ENCODE data around the gene NRXN3.
"Not testable (repeated sequence)": the region's sequence is repeated elsewhere in the genome, so short reads cannot be mapped to it uniquely, and the experiment has no call there.

NRXN3 gene

DNA sequence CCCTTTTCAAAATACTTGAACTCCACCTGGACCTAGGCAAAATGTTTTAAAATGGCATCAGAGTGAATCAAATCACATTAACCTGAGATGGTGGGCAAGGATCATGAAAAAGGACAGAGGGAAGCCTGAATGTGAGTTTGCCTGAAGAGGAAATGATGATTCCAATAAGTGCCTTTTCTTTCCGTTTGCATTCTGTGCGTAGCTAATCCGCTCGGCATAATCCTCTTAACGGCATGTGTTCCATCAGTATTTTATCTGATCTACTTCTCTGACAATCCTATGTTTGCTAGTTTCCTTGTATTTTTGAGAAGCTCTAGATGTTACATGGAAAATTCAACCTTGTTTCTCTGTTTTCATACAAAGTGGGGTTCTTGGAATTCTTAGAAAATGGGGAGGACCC, 354.6 kb downstream of the NRXN3 start:
- Histone ChIP-seq H3K9ac (ENCODE audit: low read depth, low read length) (no peak overlapping the region), H3K9me3 (ENCODE audit: control insufficient read depth, insufficient read depth, low read length) (no peaks in the 10 kb centered on the region), H3K4me3 (ENCODE audit: low read depth, low read length) (no peak overlapping the region), H3K36me3 (ENCODE audit: control insufficient read depth, insufficient read depth, low read length) (no peaks in the 10 kb centered on the region), H3K27ac (ENCODE audit: low read depth, low read length) (no peak overlapping the region), H3K27me3 (ENCODE audit: control insufficient read depth, insufficient read depth, low read length) (no peaks in the 10 kb centered on the region), H3K4me1 (ENCODE audit: control insufficient read depth, insufficient read depth, low read length) (no peaks in the 10 kb centered on the region)

DNA sequence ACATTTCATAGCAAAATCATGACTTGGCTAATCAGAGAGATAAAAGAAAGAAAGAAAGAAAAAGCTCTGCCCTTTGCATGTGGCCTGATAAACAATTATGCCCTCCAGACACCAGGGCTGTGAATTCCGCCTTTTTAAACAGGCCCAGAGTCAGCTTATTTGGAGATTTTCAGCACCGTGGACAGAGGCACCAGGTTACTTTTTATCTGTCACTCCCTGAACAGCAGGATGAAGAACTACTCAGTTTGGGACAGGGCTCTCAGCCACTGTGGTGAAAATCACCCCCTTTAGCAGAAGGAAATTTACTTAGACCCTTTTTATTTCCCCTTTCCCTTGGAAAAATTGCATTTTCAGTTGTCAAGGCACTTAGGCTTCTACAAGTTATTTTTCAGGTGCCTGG, 359.9 kb downstream of the NRXN3 start:
- Histone ChIP-seq H3K9ac (ENCODE audit: low read depth, low read length) (no peak overlapping the region), H3K27me3 (ENCODE audit: control insufficient read depth, insufficient read depth, low read length) (no peaks in the 10 kb centered on the region), H3K4me1 (ENCODE audit: control insufficient read depth, insufficient read depth, low read length) (no peaks in the 10 kb centered on the region), H3K4me3 (ENCODE audit: low read depth, low read length) (no peak overlapping the region), H3K9me3 (ENCODE audit: control insufficient read depth, insufficient read depth, low read length) (no peaks in the 10 kb centered on the region), H3K36me3 (ENCODE audit: control insufficient read depth, insufficient read depth, low read length) (no peaks in the 10 kb centered on the region), H3K27ac (ENCODE audit: low read depth, low read length) (no peak overlapping the region)

- H3K27me3 ChIP-seq (ENCODE audit: control insufficient read depth, insufficient read depth, low read length) = no peaks in the 10 kb centered on the region
- H3K4me3 ChIP-seq (ENCODE audit: low read depth, low read length) = no peak overlapping the region
- no peak overlapping the region for H3K9ac ChIP-seq (ENCODE audit: low read depth, low read length)
- no peak overlapping the region for H3K27ac ChIP-seq (ENCODE audit: low read depth, low read length)
- no peaks in the 10 kb centered on the region for H3K36me3 ChIP-seq (ENCODE audit: control insufficient read depth, insufficient read depth, low read length)
- no peaks in the 10 kb centered on the region for H3K4me1 ChIP-seq (ENCODE audit: control insufficient read depth, insufficient read depth, low read length)
- H3K9me3 ChIP-seq (ENCODE audit: control insufficient read depth, insufficient read depth, low read length) = no peaks in the 10 kb centered on the region
Measured at GRCh38 chr14:78534141-78534540, 364.0 kb downstream of the NRXN3 start.

- Histone ChIP-seq H3K27ac (ENCODE audit: low read depth, low read length) (no peak overlapping the region), H3K4me3 (ENCODE audit: low read depth, low read length) (no peak overlapping the region), H3K9ac (ENCODE audit: low read depth, low read length) (no peak overlapping the region), H3K4me1 (ENCODE audit: control insufficient read depth, insufficient read depth, low read length) (no peaks in the 10 kb centered on the region), H3K27me3 (ENCODE audit: control insufficient read depth, insufficient read depth, low read length) (no peaks in the 10 kb centered on the region), H3K9me3 (ENCODE audit: control insufficient read depth, insufficient read depth, low read length) (no peaks in the 10 kb centered on the region), H3K36me3 (ENCODE audit: control insufficient read depth, insufficient read depth, low read length) (no peaks in the 10 kb centered on the region)
Measured at GRCh38 chr14:78535041-78535440, 364.9 kb downstream of the NRXN3 start.

- not testable (repeated sequence) for H3K27me3 ChIP-seq (ENCODE audit: control insufficient read depth, insufficient read depth, low read length); H3K4me3 ChIP-seq (ENCODE audit: low read depth, low read length); H3K36me3 ChIP-seq (ENCODE audit: control insufficient read depth, insufficient read depth, low read length); H3K9ac ChIP-seq (ENCODE audit: low read depth, low read length); H3K4me1 ChIP-seq (ENCODE audit: control insufficient read depth, insufficient read depth, low read length); H3K27ac ChIP-seq (ENCODE audit: low read depth, low read length); H3K9me3 ChIP-seq (ENCODE audit: control insufficient read depth, insufficient read depth, low read length)
Measured at GRCh38 chr14:78541788-78542187, 371.6 kb downstream of the NRXN3 start.

DNA sequence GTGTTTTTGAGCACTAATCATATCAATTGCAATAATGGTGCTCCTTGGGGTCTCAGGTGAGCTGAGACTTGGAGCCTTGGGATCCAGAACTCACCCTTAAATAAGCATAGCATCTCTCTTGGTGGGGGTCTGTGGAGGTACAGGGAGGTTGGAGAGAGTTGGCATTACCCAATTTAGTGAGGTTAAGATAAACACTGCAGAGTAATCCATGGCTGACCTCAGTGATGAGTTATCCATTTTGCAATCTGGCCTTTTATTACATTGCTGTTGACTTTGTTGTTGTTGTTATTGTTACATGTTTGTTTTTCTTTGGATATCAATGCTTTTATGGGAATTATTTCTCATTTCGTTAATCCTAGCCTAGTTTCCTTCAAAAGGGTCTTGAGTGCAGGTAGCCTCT, 373.3 kb downstream of the NRXN3 start:
- H3K4me1 ChIP-seq (ENCODE audit: control insufficient read depth, insufficient read depth, low read length) = peaks cover 3% of the 10 kb centered on the region; the same call in 1 of the 2 replicates
- no peak overlapping the region for H3K9ac ChIP-seq (ENCODE audit: low read depth, low read length)
- H3K9me3 ChIP-seq (ENCODE audit: control insufficient read depth, insufficient read depth, low read length) = no peaks in the 10 kb centered on the region
- H3K36me3 ChIP-seq (ENCODE audit: control insufficient read depth, insufficient read depth, low read length) = no peaks in the 10 kb centered on the region
- H3K27me3 ChIP-seq (ENCODE audit: control insufficient read depth, insufficient read depth, low read length) = no peaks in the 10 kb centered on the region
- H3K27ac ChIP-seq (ENCODE audit: low read depth, low read length) = no peak overlapping the region
- no peak overlapping the region for H3K4me3 ChIP-seq (ENCODE audit: low read depth, low read length)

- Histone ChIP-seq H3K9me3 (ENCODE audit: control insufficient read depth, insufficient read depth, low read length) (no peaks in the 10 kb centered on the region), H3K27me3 (ENCODE audit: control insufficient read depth, insufficient read depth, low read length) (no peaks in the 10 kb centered on the region), H3K4me1 (ENCODE audit: control insufficient read depth, insufficient read depth, low read length) (peaks cover 5% of the 10 kb centered on the region), H3K4me3 (ENCODE audit: low read depth, low read length) (no peak overlapping the region), H3K9ac (ENCODE audit: low read depth, low read length) (no peak overlapping the region), H3K36me3 (ENCODE audit: control insufficient read depth, insufficient read depth, low read length) (no peaks in the 10 kb centered on the region), H3K27ac (ENCODE audit: low read depth, low read length) (no peak overlapping the region)
Measured at GRCh38 chr14:78561074-78561473, 390.9 kb downstream of the NRXN3 start.

DNA sequence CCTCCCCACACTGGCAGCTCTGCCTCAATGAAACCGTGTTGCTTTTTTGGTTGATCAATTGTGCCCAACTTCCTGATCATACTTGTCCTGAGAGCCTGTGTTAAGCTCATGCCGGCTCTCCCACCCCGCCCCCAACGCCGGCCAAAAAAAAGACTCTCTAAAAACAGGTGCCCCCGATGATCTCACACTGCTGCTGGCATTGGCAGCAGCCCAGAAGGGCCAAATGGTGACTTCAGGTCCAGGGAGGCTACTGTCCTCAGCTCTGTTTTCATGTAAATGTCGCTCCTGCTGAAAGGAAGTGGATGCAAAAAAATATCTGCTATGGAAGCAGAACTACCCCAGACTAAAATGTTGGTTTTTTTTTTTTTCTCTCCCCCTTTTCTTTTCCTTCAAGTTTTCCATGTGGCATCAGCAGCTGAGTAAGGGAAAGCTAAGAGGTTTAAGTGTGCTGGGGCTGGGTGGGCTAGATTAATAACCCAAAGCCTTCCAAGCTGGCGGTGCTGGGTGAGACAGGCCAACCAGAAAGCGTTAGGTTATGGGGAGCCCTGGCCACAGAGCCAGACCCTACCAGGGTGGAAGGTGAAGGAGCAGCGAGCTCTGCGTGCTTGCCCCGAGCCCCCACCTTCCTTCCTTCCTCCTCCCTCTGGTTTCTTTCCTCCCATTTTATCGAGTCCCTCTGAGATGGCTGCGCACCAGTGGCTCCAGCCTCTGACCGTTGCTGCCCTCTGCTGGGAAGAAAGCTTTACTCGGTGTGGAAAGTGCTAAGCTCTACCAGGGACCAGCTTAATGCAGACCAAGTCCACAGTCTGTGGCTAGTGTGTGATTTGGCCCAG, 396.1 kb downstream of the NRXN3 start:
- no peaks in the 10 kb centered on the region for H3K27me3 ChIP-seq (ENCODE audit: control insufficient read depth, insufficient read depth, low read length)
- H3K9ac ChIP-seq (ENCODE audit: low read depth, low read length) = no peak overlapping the region
- H3K9me3 ChIP-seq (ENCODE audit: control insufficient read depth, insufficient read depth, low read length) = no peaks in the 10 kb centered on the region
- peaks cover 9% of the 10 kb centered on the region for H3K4me1 ChIP-seq (ENCODE audit: control insufficient read depth, insufficient read depth, low read length)
- H3K36me3 ChIP-seq (ENCODE audit: control insufficient read depth, insufficient read depth, low read length) = no peaks in the 10 kb centered on the region
- no peak overlapping the region for H3K27ac ChIP-seq (ENCODE audit: low read depth, low read length)
- 0 out of 2 replicates have a peak overlapping the region, but pooled peaks have one; percentile 12 for H3K4me3 ChIP-seq (ENCODE audit: low read depth, low read length)

- Histone ChIP-seq H3K27ac (ENCODE audit: low read depth, low read length) (no peak overlapping the region), H3K4me1 (ENCODE audit: control insufficient read depth, insufficient read depth, low read length) (peaks cover 9% of the 10 kb centered on the region), H3K9ac (ENCODE audit: low read depth, low read length) (no peak overlapping the region), H3K36me3 (ENCODE audit: control insufficient read depth, insufficient read depth, low read length) (no peaks in the 10 kb centered on the region), H3K9me3 (ENCODE audit: control insufficient read depth, insufficient read depth, low read length) (no peaks in the 10 kb centered on the region), H3K27me3 (ENCODE audit: control insufficient read depth, insufficient read depth, low read length) (no peaks in the 10 kb centered on the region), H3K4me3 (ENCODE audit: low read depth, low read length) (no peak overlapping the region)
Measured at GRCh38 chr14:78566859-78567172, 396.6 kb downstream of the NRXN3 start.

GRCh38 chr14:78567343-78567742, 397.2 kb downstream of the NRXN3 start:
- no peak overlapping the region for H3K9ac ChIP-seq (ENCODE audit: low read depth, low read length)
- no peaks in the 10 kb centered on the region for H3K9me3 ChIP-seq (ENCODE audit: control insufficient read depth, insufficient read depth, low read length)
- H3K4me3 ChIP-seq (ENCODE audit: low read depth, low read length) = no peak overlapping the region
- no peaks in the 10 kb centered on the region for H3K36me3 ChIP-seq (ENCODE audit: control insufficient read depth, insufficient read depth, low read length)
- H3K4me1 ChIP-seq (ENCODE audit: control insufficient read depth, insufficient read depth, low read length) = peaks cover 9% of the 10 kb centered on the region
- no peaks in the 10 kb centered on the region for H3K27me3 ChIP-seq (ENCODE audit: control insufficient read depth, insufficient read depth, low read length)
- H3K27ac ChIP-seq (ENCODE audit: low read depth, low read length) = no peak overlapping the region

DNA sequence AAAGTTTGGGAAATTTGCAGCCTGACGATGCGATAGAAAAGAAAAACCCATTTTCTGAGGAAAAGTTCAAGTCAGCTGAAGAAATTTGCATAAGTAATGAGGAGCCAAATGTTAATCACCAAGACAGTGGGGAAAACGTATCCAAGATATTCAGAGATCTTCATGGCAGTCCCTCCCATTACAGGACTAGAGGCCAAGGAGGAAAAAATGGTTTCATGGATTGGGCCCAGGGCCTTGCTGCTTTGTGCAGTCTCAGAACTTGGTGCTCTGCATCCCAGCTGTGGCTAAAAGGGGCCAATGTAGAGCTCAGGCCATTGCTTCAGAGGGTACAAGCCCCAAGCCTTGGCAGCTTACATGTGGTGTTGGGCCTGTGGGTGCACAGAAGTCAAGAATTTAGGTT, 403.6 kb downstream of the NRXN3 start:
- H3K4me1 ChIP-seq (ENCODE audit: control insufficient read depth, insufficient read depth, low read length); H3K4me3 ChIP-seq (ENCODE audit: low read depth, low read length); H3K9ac ChIP-seq (ENCODE audit: low read depth, low read length); H3K27ac ChIP-seq (ENCODE audit: low read depth, low read length); H3K36me3 ChIP-seq (ENCODE audit: control insufficient read depth, insufficient read depth, low read length); H3K27me3 ChIP-seq (ENCODE audit: control insufficient read depth, insufficient read depth, low read length): not testable (repeated sequence)
- H3K9me3 ChIP-seq (ENCODE audit: control insufficient read depth, insufficient read depth, low read length) = peaks cover 23% of the 10 kb centered on the region

All from HUES48 (cell line).